PC-9 (cell line): Measurements from ENCODE around the gene TLX2. TPM values are rescaled to one million over a fixed set of nuclear protein-coding genes. Genes with fewer than 3 reads are reported as not detected.

Experiments
- BruUV-seq: library from RNA; stranded (reverse); fragments of 400-500 nt; replicated peaks from 2 replicates; lab custom pipeline; 2021; lab: Mats Ljungman, UMichigan
- CTCF ChIA-PET: fragments of 300-600 bp; sonication (Branson Sonifier 250); formaldehyde crosslinking; loops from one replicate; lab custom pipeline; 2022; ENCODE audit warnings: antibody characterized with exemption; lab: Charles Lee
- POLR2A ChIA-PET: fragments of 300-600 bp; sonication (Branson Sonifier 250); formaldehyde crosslinking; loops from one replicate; lab custom pipeline; 2022; ENCODE audit warnings: antibody characterized with exemption; ENCODE audit not compliant: unreplicated experiment; lab: Charles Lee
- DNase-seq, 2 experiments: peaks; one replicate each; pipeline versions ENCODE4 v3.0.0 to v3.0.0-alpha.2; 2015 to 2022; ENCODE audit warnings: mixed read lengths in 1 of 2
- H2AFZ ChIP-seq: fragments of 200-600 bp; sonication (generic); 2 replicates; pipeline ENCODE4 v1.8.1; 2017; ENCODE audit warnings: antibody characterized with exemption
- H3F3A ChIP-seq: fragments of 200-600 bp; sonication (generic); 2 replicates; pipeline ENCODE4 v1.8.1; 2017; ENCODE audit warnings: antibody characterized with exemption, mild to moderate bottlenecking, low read depth; ENCODE audit not compliant: insufficient read depth
- H3K27ac ChIP-seq: fragments of 200-600 bp; sonication (generic); 2 replicates; pipeline ENCODE4 v1.6.1; 2016; ENCODE audit warnings: mixed run types
- H3K27me3 ChIP-seq: fragments of 200-600 bp; sonication (generic); 2 replicates; pipeline ENCODE4 v1.6.1; 2016; ENCODE audit warnings: low read depth, mixed run types; ENCODE audit not compliant: insufficient read depth
- H3K36me3 ChIP-seq: fragments of 200-600 bp; sonication (generic); 2 replicates; pipeline ENCODE4 v1.6.1; 2016; ENCODE audit warnings: low read depth, mixed run types
- H3K4me1 ChIP-seq: fragments of 200-600 bp; sonication (generic); replicated peaks from 2 replicates; pipeline ENCODE4 v1.6.1; 2016; ENCODE audit warnings: mixed run types; ENCODE audit not compliant: insufficient read depth
- H3K4me2 ChIP-seq: fragments of 200-600 bp; sonication (generic); 2 replicates; pipeline ENCODE4 v1.6.1; 2017; ENCODE audit warnings: mixed run types
- H3K4me3 ChIP-seq: fragments of 200-600 bp; sonication (generic); 2 replicates; pipeline ENCODE4 v1.6.1; 2016; ENCODE audit warnings: mixed run types
- H3K79me2 ChIP-seq: fragments of 200-600 bp; sonication (generic); 2 replicates; pipeline ENCODE4 v1.6.1; 2017; ENCODE audit warnings: low read depth, mixed run types
- H3K9me2 ChIP-seq: fragments of 200-600 bp; sonication (generic); 2 replicates; pipeline ENCODE4 v1.8.1; 2017; ENCODE audit warnings: mild to moderate bottlenecking; ENCODE audit not compliant: insufficient read depth
- H3K9me3 ChIP-seq: fragments of 200-600 bp; sonication (generic); 2 replicates; pipeline ENCODE4 v1.8.1; 2016; ENCODE audit warnings: low read depth; ENCODE audit not compliant: insufficient read depth
- H4K20me1 ChIP-seq: fragments of 200-600 bp; sonication (generic); 2 replicates; pipeline ENCODE4 v1.8.1; 2017; ENCODE audit not compliant: insufficient read depth
- CTCF ChIP-seq: fragments of 200-600 bp; sonication (generic); conservative IDR thresholded peaks from 2 replicates; pipeline ENCODE4 v1.6.1; 2017; ENCODE audit warnings: mixed run types, antibody characterized with exemption, mild to moderate bottlenecking, moderate library complexity
- EZH2 ChIP-seq: fragments of 200-600 bp; sonication (generic); IDR thresholded peaks from 2 replicates; pipeline ENCODE4 v1.8.0; 2017; ENCODE audit warnings: antibody characterized with exemption, low read depth
- intact Hi-C: fragments of 100-400 bp; cut with micrococcal nuclease; formaldehyde crosslinking; loops from one replicate; pipeline ENCODE4 v1.10.0; 2022; ENCODE audit not compliant: unreplicated experiment
- total RNA-seq: library from RNA; stranded (reverse); gene quantifications from 2 replicates; pipeline ENCODE4 v1.2.3, GENCODE V29; 2021

Gene TLX2
- total RNA-seq, 1 experiment from 2014 or later = 3.1 TPM

GRCh38 chr2:74474899-74475298 lies 39.4 kb upstream of the TLX2 start:
- Histone ChIP-seq H3K9me3 (no peaks in the 10 kb centered on the region), H3K79me2 (peaks cover 4% of the 10 kb centered on the region; the same call in 1 of the 2 replicates), H3K36me3 (peaks cover 4% of the 10 kb centered on the region), H3K4me2 (no peak overlapping the region), H3K27me3 (no peaks in the 10 kb centered on the region), H4K20me1 (no peaks in the 10 kb centered on the region), H3K4me3 (no peak overlapping the region), H2AFZ (no peak overlapping the region), H3F3A (peaks cover 66% of the 10 kb centered on the region), H3K27ac (no peak overlapping the region), H3K4me1 (peaks cover 9% of the 10 kb centered on the region), H3K9me2 (no peaks in the 10 kb centered on the region)
- intact Hi-C loops = no loop called here
- ChIA-PET CTCF (no interaction called here), POLR2A (no interaction called here)
- BruUV-seq = no TSS peak
- DNase-seq = no peak
- TF ChIP-seq CTCF = peak; percentile 49; the same call in 1 of the 2 replicates
- TF ChIP-seq EZH2 = no peak

GRCh38 chr2:74481431-74481830 lies 32.8 kb upstream of the TLX2 start:
- no TSS peak for BruUV-seq
- Histone ChIP-seq H3K4me2 (peak overlapping the region; percentile 89), H3K36me3 (peaks cover 12% of the 10 kb centered on the region), H3F3A (peaks cover 20% of the 10 kb centered on the region; the same call in 1 of the 2 replicates), H3K9me3 (no peaks in the 10 kb centered on the region), H3K9me2 (no peaks in the 10 kb centered on the region), H4K20me1 (no peaks in the 10 kb centered on the region), H3K27me3 (no peaks in the 10 kb centered on the region), H3K4me3 (peak overlapping the region; percentile 92), H2AFZ (peak overlapping the region; percentile 94; the same call in 1 of the 2 replicates), H3K79me2 (peaks cover 37% of the 10 kb centered on the region), H3K4me1 (peaks cover 13% of the 10 kb centered on the region), H3K27ac (no peak overlapping the region)
- ChIA-PET POLR2A (interaction anchor here (0.5 to 0.7 kb wide), 3 partner anchors 51 to 189 kb away, joined by 3 to 6 read pairs (median 4); no protein-coding TSS in a partner anchor), CTCF (no interaction called here)
- no peak for TF ChIP-seq CTCF
- no peak for TF ChIP-seq EZH2
- no peak for DNase-seq
- intact Hi-C loops = loop anchor here (5.0 to 10.0 kb wide), 2 partner anchors 66 to 173 kb away; partner anchors contain the start of gene SEMA4F

GRCh38 chr2:74481961-74482800 lies 32.1 kb upstream of the TLX2 start:
- Histone ChIP-seq H3K27me3 (no peaks in the 10 kb centered on the region), H3F3A (peaks cover 17% of the 10 kb centered on the region; the same call in 1 of the 2 replicates), H3K79me2 (peaks cover 37% of the 10 kb centered on the region), H3K4me1 (peaks cover 13% of the 10 kb centered on the region), H4K20me1 (no peaks in the 10 kb centered on the region), H2AFZ (peak overlapping the region; percentile 94), H3K36me3 (peaks cover 12% of the 10 kb centered on the region), H3K4me2 (peak overlapping the region; percentile 89), H3K9me3 (no peaks in the 10 kb centered on the region), H3K4me3 (peak overlapping the region; percentile 92), H3K9me2 (no peaks in the 10 kb centered on the region), H3K27ac (peak overlapping the region; percentile 53)
- CTCF ChIA-PET = interaction anchor here (2.0 kb wide), 1 partner anchor 106 kb away, joined by 7 read pairs; no protein-coding TSS in a partner anchor
- intact Hi-C loops = loop anchor here (5.0 to 10.0 kb wide), 2 partner anchors 65 to 173 kb away; partner anchors contain the start of gene SEMA4F
- POLR2A ChIA-PET = interaction anchor here (0.6 to 0.7 kb wide), 3 partner anchors 23 to 1097 kb away, joined by 5 to 19 read pairs (median 8); partner anchors contain the start of gene ALMS1
- TSS peak; percentile 28 for BruUV-seq
- TF ChIP-seq EZH2 (no peak), CTCF (no peak)
- peak in 1 of 2 experiments; percentile 34 for DNase-seq
